NB4 (cell line): ENCODE results near the gene EAF1.

Experiments
- POLR2A ChIP-seq: IDR thresholded peaks from 2 replicates; pipeline ENCODE4 v1.6.1; 2011; ENCODE audit warnings: mild to moderate bottlenecking; ENCODE audit not compliant: insufficient read length; ENCODE audit errors: extremely low read depth
- TF ChIP-seq, protein P1 (sequence below): IDR thresholded peaks from one replicate; pipeline ENCODE4 v1.5.1; 2012; ENCODE audit warnings: low read depth, low read length

DNA sequence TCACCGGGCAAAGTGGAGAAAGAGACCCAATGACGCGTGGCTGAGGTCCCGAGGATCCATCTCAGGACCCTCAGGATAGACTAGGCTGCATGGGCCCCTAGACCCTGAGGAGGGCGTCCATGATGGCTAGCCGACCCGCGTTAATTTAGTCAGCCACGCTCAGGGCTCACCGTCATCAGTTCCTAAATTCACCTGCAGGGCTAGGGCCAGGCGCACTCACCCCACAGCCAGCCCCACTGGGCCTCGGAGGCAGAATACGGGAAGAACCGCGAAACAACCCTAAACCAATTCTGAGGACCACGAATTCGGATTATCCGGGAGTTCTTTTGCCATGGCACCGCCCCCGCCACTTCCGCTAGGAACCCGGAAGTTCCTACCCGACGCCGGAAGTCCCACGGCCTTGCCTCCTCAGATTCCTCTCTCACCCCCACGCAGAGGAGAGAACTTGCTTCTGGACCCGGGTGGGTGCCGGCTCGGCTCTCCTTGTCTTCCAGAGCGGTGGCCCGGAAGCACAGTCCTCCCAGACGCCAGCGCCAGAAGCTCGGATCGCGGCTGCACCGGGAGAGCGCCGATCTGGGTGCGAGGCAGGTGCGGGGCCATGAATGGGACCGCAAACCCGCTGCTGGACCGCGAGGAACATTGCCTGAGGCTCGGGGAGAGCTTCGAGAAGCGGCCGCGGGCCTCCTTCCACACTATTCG lies at the start of gene EAF1, which contains the start of gene METTL6:
- TF ChIP-seq, protein P1, sequence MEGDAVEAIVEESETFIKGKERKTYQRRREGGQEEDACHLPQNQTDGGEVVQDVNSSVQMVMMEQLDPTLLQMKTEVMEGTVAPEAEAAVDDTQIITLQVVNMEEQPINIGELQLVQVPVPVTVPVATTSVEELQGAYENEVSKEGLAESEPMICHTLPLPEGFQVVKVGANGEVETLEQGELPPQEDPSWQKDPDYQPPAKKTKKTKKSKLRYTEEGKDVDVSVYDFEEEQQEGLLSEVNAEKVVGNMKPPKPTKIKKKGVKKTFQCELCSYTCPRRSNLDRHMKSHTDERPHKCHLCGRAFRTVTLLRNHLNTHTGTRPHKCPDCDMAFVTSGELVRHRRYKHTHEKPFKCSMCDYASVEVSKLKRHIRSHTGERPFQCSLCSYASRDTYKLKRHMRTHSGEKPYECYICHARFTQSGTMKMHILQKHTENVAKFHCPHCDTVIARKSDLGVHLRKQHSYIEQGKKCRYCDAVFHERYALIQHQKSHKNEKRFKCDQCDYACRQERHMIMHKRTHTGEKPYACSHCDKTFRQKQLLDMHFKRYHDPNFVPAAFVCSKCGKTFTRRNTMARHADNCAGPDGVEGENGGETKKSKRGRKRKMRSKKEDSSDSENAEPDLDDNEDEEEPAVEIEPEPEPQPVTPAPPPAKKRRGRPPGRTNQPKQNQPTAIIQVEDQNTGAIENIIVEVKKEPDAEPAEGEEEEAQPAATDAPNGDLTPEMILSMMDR = no peak
- peak; percentile 72 for TF ChIP-seq POLR2A
